ENCODE results near the gene TWSG1.

DNA sequence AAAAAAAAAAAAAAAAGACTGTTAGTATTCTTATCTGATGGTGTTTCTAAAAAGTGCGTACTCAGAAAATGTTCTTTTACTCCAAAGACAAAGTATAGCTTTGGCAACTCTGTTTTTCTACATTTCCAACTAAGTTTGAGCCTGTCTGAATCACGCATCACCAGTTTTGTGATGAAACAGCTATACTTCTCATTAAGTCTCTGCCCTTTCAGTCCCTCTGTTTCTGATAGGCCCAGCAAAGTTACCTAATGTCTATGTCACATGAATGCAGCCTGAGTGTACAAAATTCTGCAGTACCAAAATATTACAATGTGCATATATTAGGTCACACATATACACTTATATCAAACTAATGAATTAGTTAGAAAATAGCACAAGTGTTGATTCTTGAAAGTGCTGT is 22.4 kb downstream of the TWSG1 start:
- no peak for TF ChIP-seq EP300 (IDR thresholded peaks at IDR 0.05)
- TF ChIP-seq POLR2A (IDR thresholded peaks at IDR 0.05) = no peak
